ENCODE measurements around the gene RNF213.

GRCh38 chr17:80408872-80409271 is 148.2 kb downstream of the RNF213 start:
- TF ChIP-seq CTCF (conservative IDR thresholded peaks at IDR 0.05; ENCODE audit: low read length) (no peak), EZH2phosphoT487 (IDR thresholded peaks at IDR 0.05; ENCODE audit: borderline replicate concordance) (no peak)
